Neutrophil (primary cell): ENCODE results near the gene ACOT2.
"Not testable (repeated sequence)": the region's sequence is repeated elsewhere in the genome, so short reads cannot be mapped to it uniquely, and the experiment has no call there.

Source experiments
- H3K27ac ChIP-seq: fragments of 200-600 bp; sonication (generic); 2 replicates; pipeline ENCODE4 v1.5.1; 2016; ENCODE audit warnings: mild to moderate bottlenecking, moderate library complexity
- H3K27me3 ChIP-seq: fragments of 200-600 bp; sonication (generic); 2 replicates; pipeline ENCODE4 v1.6.0; 2016; ENCODE audit warnings: mild to moderate bottlenecking
- H3K36me3 ChIP-seq: fragments of 200-600 bp; sonication (generic); 2 replicates; pipeline ENCODE4 v1.5.1; 2017
- H3K4me1 ChIP-seq, 2 experiments: fragments of 200-600 bp in 1 of 2; sonication (generic) in 1 of 2; 1 replicate in 1 of 2; 2 replicates in 1 of 2; pipeline versions ENCODE4 v1.5.1 to v1.6.1; 2013 to 2016; ENCODE audit warnings: low read depth in 1 of 2, low read length in 1 of 2, mild to moderate bottlenecking in 1 of 2, moderate library complexity in 1 of 2; ENCODE audit not compliant: control insufficient read depth in 1 of 2, insufficient read depth in 1 of 2
- H3K4me3 ChIP-seq, 2 experiments: fragments of 200-600 bp in 1 of 2; sonication (generic) in 1 of 2; 1 replicate in 1 of 2; 2 replicates in 1 of 2; pipeline ENCODE4 v1.5.1; 2013 to 2016; ENCODE audit warnings: low read depth in 1 of 2, low read length in 1 of 2, mild to moderate bottlenecking in 1 of 2, moderate library complexity in 1 of 2
- H3K9me3 ChIP-seq: fragments of 200-600 bp; sonication (generic); 2 replicates; pipeline ENCODE4 v1.5.1; 2016
- CTCF ChIP-seq: fragments of 200-600 bp; sonication (generic); IDR thresholded peaks from 2 replicates; pipeline ENCODE4 v1.5.1; 2016; ENCODE audit warnings: antibody characterized with exemption

The ACOT2 gene

DNA sequence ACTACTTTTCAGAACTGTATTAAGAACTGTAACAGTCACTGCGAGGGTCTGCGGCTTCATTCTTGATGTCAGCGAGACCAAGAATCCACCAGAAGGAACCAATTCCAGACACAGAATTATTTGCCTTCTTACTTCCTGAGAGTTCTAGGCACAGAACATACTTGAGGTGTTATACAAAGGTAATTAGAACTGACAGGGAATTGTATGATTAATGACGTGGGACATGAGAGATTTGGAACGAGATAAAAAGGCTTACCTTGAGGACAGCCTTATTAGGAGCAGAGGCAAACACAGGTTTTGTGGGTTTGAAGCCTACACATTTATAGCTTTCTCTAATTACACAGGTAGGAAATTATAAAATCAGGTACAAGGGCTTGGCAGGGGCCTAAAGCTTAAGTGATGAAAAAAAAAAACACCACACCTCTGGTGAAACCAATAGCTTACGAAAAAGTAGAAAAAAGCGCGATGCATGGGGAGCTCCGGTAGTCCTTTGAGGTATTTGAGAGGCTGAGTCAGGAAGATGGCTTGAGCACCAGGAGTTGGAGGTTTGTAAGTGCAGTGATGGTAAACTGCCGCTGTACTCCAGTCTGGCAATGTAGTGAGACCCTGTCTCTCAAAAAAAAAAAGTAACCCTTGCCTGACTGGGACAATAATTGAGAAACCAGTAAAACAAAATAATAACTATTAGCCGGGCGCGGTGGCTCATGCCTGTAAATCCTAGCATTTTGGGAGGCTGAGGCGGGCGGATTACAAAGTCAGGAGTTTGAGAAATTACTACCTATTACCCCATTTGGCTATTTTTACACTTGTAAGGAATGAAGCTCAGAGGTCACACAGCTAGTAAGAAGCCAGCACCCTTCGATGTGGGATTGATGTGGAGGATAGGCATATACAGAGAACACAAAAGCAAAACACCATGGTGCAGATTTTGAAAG is 795 bp upstream of the ACOT2 start:
- no peak for TF ChIP-seq CTCF
- no peaks in the 10 kb centered on the region for H3K9me3 ChIP-seq
- no peak overlapping the region for H3K4me3 ChIP-seq
- H3K4me1 ChIP-seq: peaks cover 13% of the 10 kb centered on the region in 2 experiments
- no peaks in the 10 kb centered on the region for H3K27me3 ChIP-seq
- no peak overlapping the region for H3K27ac ChIP-seq
- H3K36me3 ChIP-seq: no peaks in the 10 kb centered on the region

GRCh38 chr14:73568886-73569184 is 178 bp upstream of the ACOT2 start:
- not testable (repeated sequence) for H3K27me3 ChIP-seq, H3K36me3 ChIP-seq, H3K27ac ChIP-seq, H3K9me3 ChIP-seq
- peaks cover 13% of the 10 kb centered on the region in 2 experiments for H3K4me1 ChIP-seq
- H3K4me3 ChIP-seq: peak overlapping the region; percentile 57 to 62

DNA sequence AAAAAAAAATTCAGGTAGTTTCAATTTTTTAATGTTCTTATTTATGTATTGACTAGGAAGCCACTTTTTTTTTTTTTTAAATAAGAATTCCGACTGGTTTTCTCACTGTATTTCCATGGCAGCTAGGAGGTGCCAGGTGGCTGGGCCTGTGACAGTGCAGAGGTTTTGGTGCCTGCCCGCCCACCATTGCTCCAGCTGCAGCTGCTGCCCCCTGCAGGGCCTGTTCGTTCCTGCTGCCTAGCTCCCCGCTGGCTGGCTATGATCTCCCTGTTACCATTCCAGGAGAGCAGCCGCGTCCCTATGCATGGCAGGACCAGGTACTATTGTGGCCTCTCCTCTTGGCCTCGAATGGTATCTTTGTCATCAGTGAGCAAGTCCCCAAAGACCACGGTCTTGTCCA is 1.9 kb downstream of the ACOT2 start:
- not testable (repeated sequence) for H3K36me3 ChIP-seq, H3K9me3 ChIP-seq, H3K27me3 ChIP-seq, H3K27ac ChIP-seq, H3K4me3 ChIP-seq
- peak; percentile 11 for TF ChIP-seq CTCF
- H3K4me1 ChIP-seq: peaks cover 13% of the 10 kb centered on the region in 2 experiments

GRCh38 chr14:73573034-73573433 is 4.0 kb downstream of the ACOT2 start:
- H3K9me3 ChIP-seq, H3K36me3 ChIP-seq, H3K27ac ChIP-seq, H3K27me3 ChIP-seq, H3K4me3 ChIP-seq: not testable (repeated sequence)
- H3K4me1 ChIP-seq: peaks cover 13% of the 10 kb centered on the region in 2 experiments

GRCh38 chr14:73573740-73574139 is 4.7 kb downstream of the ACOT2 start:
- H3K4me3 ChIP-seq, H3K27ac ChIP-seq, H3K36me3 ChIP-seq, H3K27me3 ChIP-seq, H3K9me3 ChIP-seq: not testable (repeated sequence)
- H3K4me1 ChIP-seq: peaks cover 10 to 11% of the 10 kb centered on the region in 2 experiments

GRCh38 chr14:73574251-73574650 is 5.2 kb downstream of the ACOT2 start:
- not testable (repeated sequence) for H3K9me3 ChIP-seq, H3K4me1 ChIP-seq, H3K27ac ChIP-seq, H3K36me3 ChIP-seq, H3K4me3 ChIP-seq, H3K27me3 ChIP-seq

GRCh38 chr14:73576391-73576790 is 7.4 kb downstream of the ACOT2 start:
- H3K36me3 ChIP-seq: peaks cover 3% of the 10 kb centered on the region
- no peak for TF ChIP-seq CTCF
- H3K27me3 ChIP-seq: no peaks in the 10 kb centered on the region
- no peak overlapping the region for H3K27ac ChIP-seq
- H3K4me3 ChIP-seq: no peak overlapping the region
- no peaks in the 10 kb centered on the region for H3K9me3 ChIP-seq
- H3K4me1 ChIP-seq: no peaks in the 10 kb centered on the region

DNA sequence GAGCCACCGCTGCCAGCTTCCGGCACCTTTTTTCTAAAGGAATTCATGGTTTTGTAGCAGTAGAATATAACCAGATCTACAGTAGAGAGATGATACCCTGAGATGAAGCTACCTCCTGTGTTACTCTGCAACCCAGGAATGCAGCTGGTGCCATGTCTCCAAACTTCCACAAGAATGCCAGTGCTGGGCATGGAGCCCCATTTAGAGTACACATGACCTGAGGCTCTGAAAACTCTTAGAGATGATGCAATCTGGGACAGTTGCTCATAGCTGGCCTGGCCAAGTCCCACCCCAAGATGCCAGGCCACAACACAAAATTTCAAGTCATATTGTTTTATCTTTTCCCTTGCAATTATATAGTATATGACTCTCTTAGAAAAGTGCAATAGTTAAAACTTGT is 8.2 kb downstream of the ACOT2 start:
- not testable (repeated sequence) for H3K27ac ChIP-seq, H3K4me1 ChIP-seq, H3K9me3 ChIP-seq, H3K36me3 ChIP-seq, H3K4me3 ChIP-seq, H3K27me3 ChIP-seq

GRCh38 chr14:73582102-73582979 is 13.3 kb downstream of the ACOT2 start:
- H3K27ac ChIP-seq, H3K4me3 ChIP-seq, H3K27me3 ChIP-seq, H3K9me3 ChIP-seq, H3K4me1 ChIP-seq, H3K36me3 ChIP-seq: not testable (repeated sequence)
